ENCODE measurements around the gene CA10. TPM values are rescaled to one million over a fixed set of nuclear protein-coding genes. Genes with fewer than 3 reads are reported as not detected.

The CA10 gene
- polyA plus RNA-seq, 1 donor (not counting 4 experiments of a cell fraction or from before 2014, with no cell fraction given) = 2.9 TPM

DNA sequence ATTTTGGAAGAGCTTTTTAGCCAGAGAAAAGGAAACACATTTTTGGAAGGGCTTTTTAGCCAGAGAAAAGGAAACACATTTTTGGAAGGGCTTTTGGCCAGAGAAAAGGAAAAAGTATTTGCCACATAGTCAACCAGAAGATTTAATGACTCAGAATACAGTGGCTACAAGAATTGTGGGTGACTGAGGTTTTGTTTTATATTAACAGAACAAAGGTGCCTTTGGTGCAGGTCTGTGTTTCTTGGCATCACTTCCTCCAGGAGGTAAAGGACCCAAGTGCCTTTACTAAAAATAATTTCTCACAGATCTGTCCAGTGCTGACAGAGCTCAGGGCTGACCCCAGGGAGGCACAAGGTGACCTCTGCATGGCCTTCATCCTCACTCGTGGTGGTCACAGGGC is 363.1 kb downstream of the CA10 start:
- no peaks in the 10 kb centered on the region for H3K4me1 ChIP-seq (ENCODE audit: control insufficient read depth, extremely low read depth, insufficient read depth, low read length)
- TF ChIP-seq, protein P1, sequence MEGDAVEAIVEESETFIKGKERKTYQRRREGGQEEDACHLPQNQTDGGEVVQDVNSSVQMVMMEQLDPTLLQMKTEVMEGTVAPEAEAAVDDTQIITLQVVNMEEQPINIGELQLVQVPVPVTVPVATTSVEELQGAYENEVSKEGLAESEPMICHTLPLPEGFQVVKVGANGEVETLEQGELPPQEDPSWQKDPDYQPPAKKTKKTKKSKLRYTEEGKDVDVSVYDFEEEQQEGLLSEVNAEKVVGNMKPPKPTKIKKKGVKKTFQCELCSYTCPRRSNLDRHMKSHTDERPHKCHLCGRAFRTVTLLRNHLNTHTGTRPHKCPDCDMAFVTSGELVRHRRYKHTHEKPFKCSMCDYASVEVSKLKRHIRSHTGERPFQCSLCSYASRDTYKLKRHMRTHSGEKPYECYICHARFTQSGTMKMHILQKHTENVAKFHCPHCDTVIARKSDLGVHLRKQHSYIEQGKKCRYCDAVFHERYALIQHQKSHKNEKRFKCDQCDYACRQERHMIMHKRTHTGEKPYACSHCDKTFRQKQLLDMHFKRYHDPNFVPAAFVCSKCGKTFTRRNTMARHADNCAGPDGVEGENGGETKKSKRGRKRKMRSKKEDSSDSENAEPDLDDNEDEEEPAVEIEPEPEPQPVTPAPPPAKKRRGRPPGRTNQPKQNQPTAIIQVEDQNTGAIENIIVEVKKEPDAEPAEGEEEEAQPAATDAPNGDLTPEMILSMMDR (optimal IDR thresholded peaks at IDR 0.05 in 1 of 3, IDR thresholded peaks at IDR 0.05 in 1 of 3, conservative IDR thresholded peaks at IDR 0.05 in 1 of 3; ENCODE audit: extremely low read depth in 1 of 3, insufficient read depth in 2 of 3, low read length in 3 of 3) = no peak
- TF ChIP-seq EZH2 (IDR thresholded peaks at IDR 0.05; ENCODE audit: low read length) = no peak
- dilution Hi-C loops (cut with MboI; ENCODE audit: extremely low pct_ligation_motif_present, low sequenced_read_pairs) = no loop called here
- no peak for FAIRE-seq
- H3K36me3 ChIP-seq (ENCODE audit: control insufficient read depth in 2 of 2, extremely low read depth in 1 of 2, insufficient read depth in 2 of 2, low read length in 2 of 2) = no peaks in the 10 kb centered on the region
- H4K20me1 ChIP-seq (ENCODE audit: control insufficient read depth, extremely low read depth, insufficient read depth, low read length) = no peaks in the 10 kb centered on the region
- no peak overlapping the region for H3K9ac ChIP-seq (ENCODE audit: control insufficient read depth, extremely low read depth, insufficient read depth, low read length)
- no peaks in the 10 kb centered on the region for H3K79me2 ChIP-seq (ENCODE audit: control insufficient read depth, insufficient read depth, low read length)
- no peaks in the 10 kb centered on the region for H3K27me3 ChIP-seq (ENCODE audit: control insufficient read depth, extremely low read depth, insufficient read depth, low read length)
- no peak overlapping the region for H3K27ac ChIP-seq (ENCODE audit: control insufficient read depth, insufficient read depth, low read length)
- no peaks in the 10 kb centered on the region for H3K9me1 ChIP-seq (ENCODE audit: control insufficient read depth, extremely low read depth, insufficient read depth, low read length)
- H3K4me3 ChIP-seq (ENCODE audit: control insufficient read depth in 2 of 3, extremely low read depth in 1 of 3, insufficient read depth in 2 of 3, low read depth in 1 of 3, low read length in 3 of 3) = no peak overlapping the region
- no peak for DNase-seq (ENCODE audit: low read depth, low spot score)
- H3K4me2 ChIP-seq (ENCODE audit: control insufficient read depth, extremely low read depth, insufficient read depth, low read depth, low read length) = no peak overlapping the region
- no peak overlapping the region for H2AFZ ChIP-seq (ENCODE audit: control insufficient read depth, low read length)
- H3K9me3 ChIP-seq (ENCODE audit: control insufficient read depth, low read depth, low read length) = no peaks in the 10 kb centered on the region

DNA sequence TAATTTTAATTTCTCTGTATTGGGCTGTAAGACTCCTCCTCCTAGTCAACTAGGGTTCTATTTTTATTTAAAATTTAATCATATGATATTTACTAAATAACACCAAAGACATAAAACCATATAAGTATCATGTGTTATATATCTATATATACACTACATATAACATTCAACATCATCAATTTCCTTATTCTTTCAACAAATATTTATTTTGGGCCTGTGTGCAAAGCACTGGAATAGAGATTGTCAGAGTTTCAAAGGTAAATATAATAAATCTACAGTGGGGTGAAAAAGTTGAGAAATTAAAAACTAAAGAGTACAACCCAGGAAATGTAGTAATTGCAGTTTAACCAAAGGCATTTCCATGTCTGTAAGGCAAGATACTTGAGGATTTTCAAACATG is 364.0 kb downstream of the CA10 start:
- H3K36me3 ChIP-seq (ENCODE audit: control insufficient read depth in 2 of 2, extremely low read depth in 1 of 2, insufficient read depth in 2 of 2, low read length in 2 of 2) = no peaks in the 10 kb centered on the region
- H3K9ac ChIP-seq (ENCODE audit: control insufficient read depth, extremely low read depth, insufficient read depth, low read length) = no peak overlapping the region
- no peaks in the 10 kb centered on the region for H3K9me1 ChIP-seq (ENCODE audit: control insufficient read depth, extremely low read depth, insufficient read depth, low read length)
- H3K9me3 ChIP-seq (ENCODE audit: control insufficient read depth, low read depth, low read length) = no peaks in the 10 kb centered on the region
- H3K27me3 ChIP-seq (ENCODE audit: control insufficient read depth, extremely low read depth, insufficient read depth, low read length) = no peaks in the 10 kb centered on the region
- DNase-seq (ENCODE audit: low read depth, low spot score) = no peak
- TF ChIP-seq, protein P1 (optimal IDR thresholded peaks at IDR 0.05 in 1 of 3, IDR thresholded peaks at IDR 0.05 in 1 of 3, conservative IDR thresholded peaks at IDR 0.05 in 1 of 3; ENCODE audit: extremely low read depth in 1 of 3, insufficient read depth in 2 of 3, low read length in 3 of 3) = no peak
- TF ChIP-seq EZH2 (IDR thresholded peaks at IDR 0.05; ENCODE audit: low read length) = no peak
- no peaks in the 10 kb centered on the region for H3K79me2 ChIP-seq (ENCODE audit: control insufficient read depth, insufficient read depth, low read length)
- H2AFZ ChIP-seq (ENCODE audit: control insufficient read depth, low read length) = no peak overlapping the region
- no peaks in the 10 kb centered on the region for H4K20me1 ChIP-seq (ENCODE audit: control insufficient read depth, extremely low read depth, insufficient read depth, low read length)
- no peak overlapping the region for H3K4me2 ChIP-seq (ENCODE audit: control insufficient read depth, extremely low read depth, insufficient read depth, low read depth, low read length)
- H3K4me3 ChIP-seq (ENCODE audit: control insufficient read depth in 2 of 3, extremely low read depth in 1 of 3, insufficient read depth in 2 of 3, low read depth in 1 of 3, low read length in 3 of 3) = no peak overlapping the region
- no peaks in the 10 kb centered on the region for H3K4me1 ChIP-seq (ENCODE audit: control insufficient read depth, extremely low read depth, insufficient read depth, low read length)
- dilution Hi-C loops (cut with MboI; ENCODE audit: extremely low pct_ligation_motif_present, low sequenced_read_pairs) = no loop called here
- no peak overlapping the region for H3K27ac ChIP-seq (ENCODE audit: control insufficient read depth, insufficient read depth, low read length)
- no peak for FAIRE-seq

All from keratinocyte (primary cell).